HEK293 (cell line): ENCODE data around the gene LDLRAD4.

ENCODE experiments used
- AEBP2 ChIP-seq: fragments of 450-650 bp; formaldehyde crosslinking; IDR thresholded peaks from 2 replicates; pipeline ENCODE4 v1.5.1; 2016; ENCODE audit warnings: missing biosample characterization, missing genetic modification characterization, borderline replicate concordance
- CTCF ChIP-seq: fragments of 450-650 bp; formaldehyde crosslinking; IDR thresholded peaks from 2 replicates; pipeline ENCODE4 v1.5.1; 2016; ENCODE audit warnings: missing biosample characterization, missing genetic modification characterization
- MZF1 ChIP-seq: fragments of 450-650 bp; formaldehyde crosslinking; IDR thresholded peaks from 2 replicates; pipeline ENCODE4 v1.5.1; 2017; ENCODE audit warnings: missing biosample characterization, missing genetic modification characterization, borderline replicate concordance
- YY1 ChIP-seq: fragments of 450-650 bp; formaldehyde crosslinking; IDR thresholded peaks from 2 replicates; pipeline ENCODE4 v1.5.1; 2018; ENCODE audit warnings: missing biosample characterization, missing genetic modification characterization
- ZEB2 ChIP-seq: fragments of 450-650 bp; formaldehyde crosslinking; IDR thresholded peaks from 2 replicates; pipeline ENCODE4 v1.5.1; 2016; ENCODE audit warnings: missing biosample characterization, missing genetic modification characterization
- ZNF138 ChIP-seq: fragments of 450-650 bp; formaldehyde crosslinking; IDR thresholded peaks from 2 replicates; pipeline ENCODE4 v1.5.1; 2016; ENCODE audit warnings: missing biosample characterization, missing genetic modification characterization, borderline replicate concordance
- ZNF274 ChIP-seq, 2 experiments: fragments of 200-500 bp in 1 of 2; fragments of 450-650 bp in 1 of 2; sonication (Bioruptor generic) in 1 of 2; formaldehyde crosslinking in 1 of 2; IDR thresholded peaks; 2 replicates each; pipeline versions ENCODE4 v1.5.1 to v1.6.1; 2014 to 2016; ENCODE audit warnings: borderline replicate concordance in 1 of 2, inconsistent platforms in 1 of 2, low read length in 1 of 2, missing biosample characterization in 1 of 2, missing genetic modification characterization in 1 of 2
- ZNF549 ChIP-seq: fragments of 450-650 bp; IDR thresholded peaks from 2 replicates; pipeline ENCODE4 v1.5.1; 2018; ENCODE audit warnings: missing biosample characterization, missing genetic modification characterization, mild to moderate bottlenecking, inconsistent platforms, moderate library complexity
- ZNF561 ChIP-seq: fragments of 450-650 bp; IDR thresholded peaks from 2 replicates; pipeline ENCODE4 v1.5.1; 2018; ENCODE audit warnings: missing biosample characterization, missing genetic modification characterization, borderline replicate concordance
- TF ChIP-seq, protein P1 (sequence below): fragments of 450-650 bp; formaldehyde crosslinking; IDR thresholded peaks from 2 replicates; pipeline ENCODE4 v1.5.1; 2016; ENCODE audit warnings: missing biosample characterization, missing genetic modification characterization

- TF ChIP-seq ZEB2 (tag by site-specific recombination) (no peak), YY1 (tag by site-specific recombination) (no peak), AEBP2 (tag by site-specific recombination) (no peak), ZNF549 (tag by site-specific recombination) (no peak), ZNF561 (tag by site-specific recombination) (no peak), ZNF138 (tag by site-specific recombination) (no peak), MZF1 (no peak), CTCF (tag by site-specific recombination) (no peak), ZNF274 (IDR thresholded peaks at IDR 0.05; ENCODE audit: low read length) (no peak), ZNF274 (tag by site-specific recombination; IDR thresholded peaks at IDR 0.05; ENCODE audit: borderline replicate concordance) (no peak)
- TF ChIP-seq, protein P1, sequence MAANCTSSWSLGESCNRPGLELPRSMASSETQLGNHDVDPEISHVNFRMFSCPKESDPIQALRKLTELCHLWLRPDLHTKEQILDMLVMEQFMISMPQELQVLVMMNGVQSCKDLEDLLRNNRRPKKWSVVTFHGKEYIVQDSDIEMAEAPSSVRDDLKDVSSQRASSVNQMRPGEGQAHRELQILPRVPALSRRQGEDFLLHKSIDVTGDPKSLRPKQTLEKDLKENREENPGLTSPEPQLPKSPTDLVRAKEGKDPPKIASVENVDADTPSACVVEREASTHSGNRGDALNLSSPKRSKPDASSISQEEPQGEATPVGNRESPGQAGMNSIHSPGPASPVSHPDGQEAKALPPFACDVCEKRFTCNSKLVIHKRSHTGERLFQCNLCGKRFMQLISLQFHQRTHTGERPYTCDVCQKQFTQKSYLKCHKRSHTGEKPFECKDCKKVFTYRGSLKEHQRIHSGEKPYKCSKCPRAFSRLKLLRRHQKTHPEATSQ = no peak
Observed at GRCh38 chr18:13390196-13390595, 171.6 kb downstream of the LDLRAD4 start.
